GM12878 (cell line): ENCODE data around the gene RARA.

ENCODE experiments used
- CTCF ChIP-seq, 3 experiments: IDR thresholded peaks in 2 of 3; conservative IDR thresholded peaks in 1 of 3; 2 replicates each; pipeline ENCODE4 v1.5.1; 2011; ENCODE audit warnings: low read depth in 3 of 3, low read length in 3 of 3, mild to moderate bottlenecking in 3 of 3, control low read depth in 2 of 3, moderate library complexity in 2 of 3, inconsistent platforms in 1 of 3, mixed read lengths in 1 of 3; ENCODE audit not compliant: control insufficient read depth in 2 of 3, insufficient read depth in 1 of 3; ENCODE audit errors: extremely low read depth in 1 of 3
- RFX5 ChIP-seq: IDR thresholded peaks from 2 replicates; pipeline ENCODE4 v1.6.1; 2011; ENCODE audit warnings: low read depth, low read length, improper control_type of control experiment
- SP1 ChIP-seq: IDR thresholded peaks from one replicate; pipeline ENCODE4 v1.6.1; 2011; ENCODE audit warnings: low read depth, low read length

GRCh38 chr17:40297511-40297910 is 11.5 kb upstream of the RARA start:
- TF ChIP-seq CTCF (IDR thresholded peaks at IDR 0.05 in 2 of 3, conservative IDR thresholded peaks at IDR 0.05 in 1 of 3; ENCODE audit: control insufficient read depth in 2 of 3, extremely low read depth in 1 of 3, insufficient read depth in 1 of 3, low read depth in 3 of 3, low read length in 3 of 3) (no peak), SP1 (no peak), RFX5 (no peak)
